ENCODE data around the gene NRCAM.

DNA sequence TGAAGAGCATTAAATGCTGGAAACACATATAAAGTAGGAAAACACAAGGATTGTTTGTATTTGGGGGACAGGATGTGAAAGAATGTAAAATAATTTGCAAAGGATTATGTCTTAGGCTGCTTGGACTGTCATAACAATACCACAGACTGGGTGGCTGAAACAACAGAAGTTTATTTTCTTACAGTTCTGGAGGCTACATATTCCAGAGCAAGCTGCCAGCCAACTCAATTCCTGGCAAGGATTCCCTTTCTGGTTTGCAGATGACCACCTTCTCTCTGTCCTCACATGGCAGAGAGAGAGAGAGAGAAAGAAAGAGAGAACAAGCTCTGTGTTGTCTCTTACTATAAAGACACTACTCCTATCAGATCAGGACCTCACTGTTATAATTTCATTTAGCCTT is 317.3 kb downstream of the NRCAM start:
- TF ChIP-seq, protein P1, sequence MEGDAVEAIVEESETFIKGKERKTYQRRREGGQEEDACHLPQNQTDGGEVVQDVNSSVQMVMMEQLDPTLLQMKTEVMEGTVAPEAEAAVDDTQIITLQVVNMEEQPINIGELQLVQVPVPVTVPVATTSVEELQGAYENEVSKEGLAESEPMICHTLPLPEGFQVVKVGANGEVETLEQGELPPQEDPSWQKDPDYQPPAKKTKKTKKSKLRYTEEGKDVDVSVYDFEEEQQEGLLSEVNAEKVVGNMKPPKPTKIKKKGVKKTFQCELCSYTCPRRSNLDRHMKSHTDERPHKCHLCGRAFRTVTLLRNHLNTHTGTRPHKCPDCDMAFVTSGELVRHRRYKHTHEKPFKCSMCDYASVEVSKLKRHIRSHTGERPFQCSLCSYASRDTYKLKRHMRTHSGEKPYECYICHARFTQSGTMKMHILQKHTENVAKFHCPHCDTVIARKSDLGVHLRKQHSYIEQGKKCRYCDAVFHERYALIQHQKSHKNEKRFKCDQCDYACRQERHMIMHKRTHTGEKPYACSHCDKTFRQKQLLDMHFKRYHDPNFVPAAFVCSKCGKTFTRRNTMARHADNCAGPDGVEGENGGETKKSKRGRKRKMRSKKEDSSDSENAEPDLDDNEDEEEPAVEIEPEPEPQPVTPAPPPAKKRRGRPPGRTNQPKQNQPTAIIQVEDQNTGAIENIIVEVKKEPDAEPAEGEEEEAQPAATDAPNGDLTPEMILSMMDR (IDR thresholded peaks at IDR 0.05; ENCODE audit: insufficient read depth, low read length, poor library complexity, severe bottlenecking) = no peak
- TF ChIP-seq EZH2phosphoT487 (conservative IDR thresholded peaks at IDR 0.05; ENCODE audit: low read length) = no peak

All from SU-DHL-6 (cell line).